HT1080 (cell line): ENCODE measurements around the gene NAV2. TPM values are rescaled to one million over a fixed set of nuclear protein-coding genes. Genes with fewer than 3 reads are reported as not detected.
"Not testable (repeated sequence)": the region's sequence is repeated elsewhere in the genome, so short reads cannot be mapped to it uniquely, and the experiment has no call there.

ENCODE experiments used
- DNase-seq: peaks from one replicate; pipeline ENCODE4 v3.0.0-alpha.2; 2015; ENCODE audit warnings: low read depth
- total RNA-seq: library from RNA; depleted of rRNA; stranded (reverse); fragments of >200 nt; shearing (Covaris generic); gene quantifications from 2 replicates; pipeline ENCODE4 v1.2.3, GENCODE V29; 2014

The NAV2 gene
- total RNA-seq, 1 experiment from 2014 or later = 2.2 TPM

DNA sequence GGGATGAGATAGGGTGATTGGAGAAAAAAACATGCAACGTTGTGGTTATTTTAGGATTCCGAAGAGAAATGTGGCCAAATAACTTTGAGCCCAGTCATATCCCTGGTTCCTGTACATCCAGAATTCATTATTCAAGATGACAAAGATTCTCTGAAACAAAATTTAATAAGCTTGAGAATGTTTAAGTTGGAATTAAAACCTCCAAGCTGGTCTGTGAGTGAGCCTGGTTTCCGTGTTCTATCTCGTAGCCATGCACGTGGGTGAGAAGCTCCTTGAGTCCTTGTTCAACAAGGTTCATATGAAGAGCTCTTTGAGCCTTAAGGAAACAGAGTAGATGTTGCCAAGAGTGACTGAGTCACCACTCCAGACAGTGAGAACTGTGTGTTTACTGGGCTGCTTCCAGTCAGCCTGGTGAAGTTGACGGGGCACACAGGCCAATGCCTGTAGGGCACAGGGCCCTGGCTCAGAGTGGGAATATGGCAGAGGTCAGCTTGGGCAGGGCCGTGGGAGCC lies 206.5 kb downstream of the NAV2 start:
- peak; percentile 94 for DNase-seq

GRCh38 chr11:19920982-19921381 lies 208.3 kb downstream of the NAV2 start:
- no peak for DNase-seq

- DNase-seq = no peak
These were observed 209.5 kb downstream of the NAV2 start for GRCh38 chr11:19921976-19922688.

- no peak for DNase-seq
These were observed 210.0 kb downstream of the NAV2 start for GRCh38 chr11:19922689-19923035.

DNA sequence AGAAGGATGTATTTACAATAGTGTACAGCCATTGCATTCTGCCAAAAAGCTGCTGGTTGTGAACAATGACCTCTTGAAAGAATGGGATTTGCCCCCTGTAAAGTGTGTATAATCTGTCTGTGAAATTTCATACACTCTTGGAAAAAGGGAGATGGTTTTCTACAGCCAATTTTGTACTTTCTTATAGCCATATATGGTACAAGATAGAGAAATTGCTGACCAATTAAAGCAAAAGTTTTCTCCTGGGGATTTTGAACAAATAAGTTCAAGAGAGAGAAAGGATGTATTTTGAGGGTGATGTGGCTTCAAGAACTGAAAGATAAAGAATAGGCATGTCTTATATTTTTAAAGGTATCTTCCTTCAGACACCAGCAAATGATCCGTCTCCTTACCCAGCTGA lies 211.0 kb downstream of the NAV2 start:
- DNase-seq = no peak

GRCh38 chr11:19924311-19924710 lies 211.7 kb downstream of the NAV2 start:
- no peak for DNase-seq

GRCh38 chr11:19924716-19925115 lies 212.1 kb downstream of the NAV2 start:
- DNase-seq = no peak

DNA sequence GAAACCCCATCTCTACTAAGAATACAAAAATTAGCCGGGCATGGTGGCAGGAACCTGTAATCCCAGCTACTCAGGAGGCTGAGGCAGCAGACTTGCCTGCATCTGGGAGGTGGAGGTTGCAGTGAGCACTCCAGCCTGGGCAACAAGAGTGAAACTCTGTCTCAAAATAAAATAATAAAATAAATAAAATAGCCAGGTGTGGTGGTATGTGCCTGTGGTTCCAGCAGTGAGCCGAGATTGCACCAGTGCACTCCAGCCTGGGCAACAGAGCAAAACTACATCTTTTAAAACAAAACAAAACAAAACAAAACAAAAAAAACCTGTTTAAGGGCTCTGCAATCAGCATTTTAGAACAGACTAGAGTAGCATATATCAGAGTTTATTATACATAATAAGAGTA lies 214.8 kb downstream of the NAV2 start:
- DNase-seq = not testable (repeated sequence)

GRCh38 chr11:19929147-19929546 lies 216.5 kb downstream of the NAV2 start:
- DNase-seq = no peak

DNA sequence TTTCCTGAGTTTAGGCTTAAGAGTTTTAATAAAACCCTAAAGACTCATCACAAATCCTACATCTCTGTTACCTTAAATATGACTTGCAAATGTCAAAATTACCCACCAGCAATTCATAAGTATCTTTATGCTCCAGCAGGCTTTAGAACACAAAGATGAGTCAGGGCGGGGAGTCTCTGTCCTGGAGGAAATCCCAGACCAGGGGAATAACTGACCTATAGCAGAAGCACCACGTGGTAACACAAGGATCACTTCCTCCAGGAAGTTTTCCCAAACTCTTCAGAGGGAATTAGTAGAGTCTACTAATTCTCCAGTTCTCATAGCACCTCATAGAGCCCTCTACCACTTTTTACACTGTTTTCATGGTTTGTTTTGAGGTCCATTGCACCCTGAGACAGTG lies 217.0 kb downstream of the NAV2 start:
- DNase-seq = peak; percentile 28

DNA sequence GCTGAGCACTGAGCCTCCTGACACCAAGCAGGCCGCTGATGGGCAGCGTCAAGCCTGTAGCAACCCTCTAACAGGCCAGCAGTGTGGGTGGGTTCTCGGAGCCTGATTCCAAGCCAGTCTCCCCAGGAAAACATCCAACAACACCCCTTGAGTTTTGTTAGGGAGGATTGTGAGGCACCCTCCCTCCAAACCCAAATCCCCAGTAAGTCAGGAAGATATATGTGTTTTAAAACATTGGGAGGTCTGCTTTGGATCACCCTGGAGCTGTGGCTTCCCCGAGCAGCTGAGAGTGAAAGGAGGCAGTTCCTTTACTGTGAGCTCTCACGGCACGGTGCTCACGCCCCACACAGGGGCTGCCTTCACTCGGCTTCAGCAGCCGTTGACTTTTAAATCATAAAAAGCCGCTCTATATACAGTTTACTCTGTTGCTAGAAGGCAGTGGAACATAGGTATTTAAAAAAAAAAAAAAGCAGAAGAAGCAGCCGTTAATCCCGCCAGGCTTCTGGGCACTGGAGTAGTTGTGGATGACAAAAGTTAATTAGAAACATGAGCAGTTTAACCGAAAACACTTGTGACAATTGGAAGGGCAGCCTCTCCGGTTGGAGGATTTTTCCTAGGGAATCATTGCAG lies 218.6 kb downstream of the NAV2 start:
- no peak for DNase-seq

- no peak for DNase-seq
These were observed 219.2 kb downstream of the NAV2 start for GRCh38 chr11:19931771-19932369.

GRCh38 chr11:19933132-19933735 lies 220.6 kb downstream of the NAV2 start:
- DNase-seq = no peak

- DNase-seq = no peak
These were observed 221.3 kb downstream of the NAV2 start for GRCh38 chr11:19933801-19934488.

GRCh38 chr11:19934828-19935259 lies 222.2 kb downstream of the NAV2 start:
- peak; percentile 58 for DNase-seq

- peak; percentile 76 for DNase-seq
These were observed 222.9 kb downstream of the NAV2 start for GRCh38 chr11:19935507-19935906.

GRCh38 chr11:19936461-19936860 lies 223.8 kb downstream of the NAV2 start:
- no peak for DNase-seq

- peak; percentile 71 for DNase-seq
These were observed 225.7 kb downstream of the NAV2 start for GRCh38 chr11:19938169-19938856.

DNA sequence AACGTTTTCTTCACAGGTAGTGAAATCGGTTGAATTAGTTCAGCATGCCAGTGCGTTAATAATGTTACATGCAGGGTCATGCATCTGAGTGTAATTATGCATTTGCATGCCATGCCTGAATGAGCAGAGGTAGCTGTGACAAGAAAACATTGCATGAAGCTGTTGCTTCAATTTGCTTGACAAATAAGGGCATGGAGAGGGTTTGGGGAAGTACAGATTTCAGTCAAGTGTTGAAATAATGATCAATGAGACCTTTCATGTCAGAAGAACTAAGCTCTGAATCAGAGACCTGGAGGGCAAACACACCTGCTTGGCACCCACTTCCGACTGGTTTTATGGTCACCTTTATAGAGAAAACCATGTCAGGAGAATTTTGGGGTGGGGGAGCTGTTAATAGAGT lies 226.2 kb downstream of the NAV2 start:
- no peak for DNase-seq

- DNase-seq = no peak
These were observed 226.8 kb downstream of the NAV2 start for GRCh38 chr11:19939415-19939929.

DNA sequence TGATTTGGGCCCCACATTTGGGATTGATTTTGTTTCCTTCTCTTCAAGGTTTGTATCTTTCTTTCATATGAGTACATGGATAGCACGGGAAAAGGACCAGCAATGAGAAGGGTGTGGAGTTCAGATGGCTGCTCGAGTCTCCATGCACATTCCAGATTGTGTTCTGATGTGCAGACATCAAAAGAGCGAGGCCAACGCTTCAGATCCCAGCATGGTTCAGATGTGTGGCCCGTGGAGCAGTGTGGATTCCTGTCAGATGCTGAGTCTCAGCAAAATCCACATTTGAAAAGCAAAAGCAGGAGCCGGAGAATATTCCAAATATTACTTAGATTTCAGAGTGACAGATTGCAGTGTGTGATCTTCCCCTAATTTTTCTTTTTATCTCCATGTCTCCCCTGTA lies 228.2 kb downstream of the NAV2 start:
- DNase-seq = no peak
